ENCODE results near the gene ACBD6.

ACBD6 gene

DNA sequence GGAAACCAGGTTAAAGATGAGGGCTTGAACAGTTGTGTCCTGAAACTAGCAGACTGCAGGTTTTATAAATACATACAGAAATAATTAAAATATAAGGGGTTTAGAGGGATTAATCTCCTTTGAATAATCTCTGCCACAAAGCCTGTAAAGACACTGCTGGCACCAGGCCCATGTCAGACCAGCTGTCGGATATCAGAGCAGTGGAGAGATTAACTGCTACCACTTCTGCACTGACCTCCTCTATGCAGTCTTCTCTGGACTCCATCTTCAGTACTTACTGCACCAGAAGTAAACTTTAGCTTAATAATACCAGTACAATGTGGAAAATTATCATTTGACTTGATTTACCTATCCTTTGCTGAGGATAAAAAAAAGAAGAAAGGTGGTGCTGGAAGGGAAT lies 143.7 kb downstream of the ACBD6 start:
- no peak overlapping the region for H3K4me3 ChIP-seq (ENCODE audit: low read depth, low read length)
- TF ChIP-seq, protein P1, sequence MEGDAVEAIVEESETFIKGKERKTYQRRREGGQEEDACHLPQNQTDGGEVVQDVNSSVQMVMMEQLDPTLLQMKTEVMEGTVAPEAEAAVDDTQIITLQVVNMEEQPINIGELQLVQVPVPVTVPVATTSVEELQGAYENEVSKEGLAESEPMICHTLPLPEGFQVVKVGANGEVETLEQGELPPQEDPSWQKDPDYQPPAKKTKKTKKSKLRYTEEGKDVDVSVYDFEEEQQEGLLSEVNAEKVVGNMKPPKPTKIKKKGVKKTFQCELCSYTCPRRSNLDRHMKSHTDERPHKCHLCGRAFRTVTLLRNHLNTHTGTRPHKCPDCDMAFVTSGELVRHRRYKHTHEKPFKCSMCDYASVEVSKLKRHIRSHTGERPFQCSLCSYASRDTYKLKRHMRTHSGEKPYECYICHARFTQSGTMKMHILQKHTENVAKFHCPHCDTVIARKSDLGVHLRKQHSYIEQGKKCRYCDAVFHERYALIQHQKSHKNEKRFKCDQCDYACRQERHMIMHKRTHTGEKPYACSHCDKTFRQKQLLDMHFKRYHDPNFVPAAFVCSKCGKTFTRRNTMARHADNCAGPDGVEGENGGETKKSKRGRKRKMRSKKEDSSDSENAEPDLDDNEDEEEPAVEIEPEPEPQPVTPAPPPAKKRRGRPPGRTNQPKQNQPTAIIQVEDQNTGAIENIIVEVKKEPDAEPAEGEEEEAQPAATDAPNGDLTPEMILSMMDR (IDR thresholded peaks at IDR 0.05; ENCODE audit: low read depth, low read length) = no peak

DNA sequence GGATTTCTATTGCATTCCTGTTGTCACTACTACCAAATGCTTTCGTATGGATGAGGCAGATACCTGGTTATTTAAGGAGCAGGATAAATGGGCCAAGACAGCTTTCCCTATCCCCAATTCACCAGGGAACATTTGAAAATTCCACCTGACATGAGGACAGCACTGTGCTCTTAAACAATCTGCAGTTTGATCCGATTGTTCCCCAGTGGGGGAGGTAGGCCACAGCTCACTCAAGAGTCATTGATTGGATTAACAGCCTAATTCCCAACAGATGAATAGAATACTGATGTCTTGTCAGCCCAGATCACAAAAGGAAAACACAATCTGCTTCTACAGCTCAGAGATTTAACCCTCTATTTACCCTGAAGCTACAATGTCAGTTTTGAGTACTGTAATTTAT lies 148.4 kb downstream of the ACBD6 start:
- TF ChIP-seq, protein P1 (IDR thresholded peaks at IDR 0.05; ENCODE audit: low read depth, low read length) = no peak
- no peak overlapping the region for H3K4me3 ChIP-seq (ENCODE audit: low read depth, low read length)

DNA sequence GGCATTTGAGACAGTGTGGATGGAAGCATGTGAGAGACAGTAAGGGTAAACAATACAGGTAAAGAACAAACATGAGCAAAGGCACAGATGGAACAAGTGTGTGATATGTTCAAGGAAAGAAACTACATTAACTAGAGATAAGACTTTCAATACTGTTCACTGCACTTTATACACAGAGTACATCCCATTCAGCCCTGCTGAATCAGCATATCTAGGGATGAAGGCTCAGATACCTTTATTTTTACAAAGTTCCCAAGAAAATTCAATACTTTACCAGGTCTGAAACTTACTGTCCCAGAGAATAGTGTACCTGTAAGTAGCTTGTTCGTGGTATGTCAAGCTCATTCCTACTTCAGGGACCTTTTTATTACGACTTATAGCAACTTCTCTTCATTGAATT lies 149.8 kb downstream of the ACBD6 start:
- no peak overlapping the region for H3K4me3 ChIP-seq (ENCODE audit: low read depth, low read length)
- TF ChIP-seq, protein P1 (IDR thresholded peaks at IDR 0.05; ENCODE audit: low read depth, low read length) = no peak

DNA sequence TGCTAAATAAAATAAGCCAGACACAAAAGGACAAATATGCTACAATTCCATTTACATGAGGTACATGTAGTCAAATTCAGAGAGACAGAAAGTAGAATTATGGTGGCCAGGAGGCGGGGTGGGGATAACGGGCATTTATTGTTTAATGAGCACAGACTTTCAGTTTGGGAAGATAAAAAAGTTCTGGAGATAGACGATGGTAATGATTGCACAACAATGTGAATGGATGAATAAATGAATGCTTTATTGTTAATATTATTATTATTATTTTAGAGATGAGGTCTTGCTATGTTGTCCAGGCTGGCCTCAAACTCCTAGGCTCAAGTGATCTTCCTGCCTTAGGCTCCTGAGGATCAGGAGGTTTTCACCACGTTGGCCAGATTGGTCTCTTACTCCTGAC lies 150.4 kb downstream of the ACBD6 start:
- no peak overlapping the region for H3K4me3 ChIP-seq (ENCODE audit: low read depth, low read length)
- TF ChIP-seq, protein P1 (IDR thresholded peaks at IDR 0.05; ENCODE audit: low read depth, low read length) = no peak

DNA sequence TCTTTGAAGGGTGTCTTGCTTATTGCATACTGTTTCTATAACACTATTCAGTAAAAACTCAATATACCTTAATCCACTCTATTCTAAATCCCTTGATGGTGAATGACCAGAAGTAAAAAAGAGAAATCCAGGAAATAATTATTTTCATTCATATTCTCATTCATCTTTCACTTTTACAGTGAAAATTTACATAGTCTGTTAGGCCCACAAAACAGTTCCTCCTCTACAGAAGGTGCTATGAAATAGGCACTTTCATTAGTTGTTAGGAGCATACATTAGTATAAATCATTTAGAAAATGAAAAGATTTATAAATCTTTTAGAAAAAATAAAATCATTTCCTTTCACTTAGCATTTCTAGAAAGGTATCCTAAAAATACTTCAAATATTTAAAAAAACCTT lies 157.2 kb downstream of the ACBD6 start:
- H3K4me3 ChIP-seq (ENCODE audit: low read depth, low read length) = no peak overlapping the region
- TF ChIP-seq, protein P1 (IDR thresholded peaks at IDR 0.05; ENCODE audit: low read depth, low read length) = no peak

DNA sequence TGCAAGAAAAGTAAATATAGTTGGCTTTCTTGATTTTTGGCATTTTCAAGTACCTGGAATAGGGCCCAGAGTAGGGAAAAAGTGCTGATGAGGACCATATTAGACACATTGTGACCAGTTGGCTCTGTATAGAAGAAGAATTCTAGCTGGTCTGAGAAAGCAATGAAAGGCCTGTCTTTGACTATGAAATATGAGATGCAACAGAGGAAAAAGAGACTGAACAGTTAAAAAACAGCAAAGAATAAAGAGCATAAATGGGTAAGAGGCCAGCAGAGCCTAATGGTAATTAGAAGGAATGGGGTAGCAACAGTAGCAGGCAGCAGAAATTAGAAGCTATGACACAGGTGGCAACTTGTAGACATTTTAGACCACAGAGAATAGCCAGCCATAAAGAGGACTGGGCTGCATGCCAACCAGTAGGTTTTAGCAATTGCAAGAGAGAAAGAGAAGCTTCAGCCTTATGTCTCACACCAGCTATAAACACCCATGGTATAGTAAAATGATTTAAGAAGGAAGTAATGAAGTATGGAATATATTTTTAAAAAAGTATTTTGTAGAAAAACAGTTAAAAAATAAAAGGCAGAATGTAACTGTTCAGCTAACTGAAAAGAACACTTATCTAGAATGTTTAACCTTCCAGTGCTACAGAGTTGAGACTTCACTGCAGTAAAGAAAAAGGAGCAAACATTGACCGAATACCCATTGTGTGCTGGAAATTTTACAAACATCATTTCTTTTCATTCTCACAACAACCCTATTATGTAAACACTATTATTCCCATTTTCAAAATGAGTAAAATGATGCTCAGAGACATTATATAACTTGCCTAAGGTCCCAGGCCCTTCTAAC lies 158.2 kb downstream of the ACBD6 start:
- TF ChIP-seq, protein P1 (IDR thresholded peaks at IDR 0.05; ENCODE audit: low read depth, low read length) = no peak
- no peak overlapping the region for H3K4me3 ChIP-seq (ENCODE audit: low read depth, low read length)

DNA sequence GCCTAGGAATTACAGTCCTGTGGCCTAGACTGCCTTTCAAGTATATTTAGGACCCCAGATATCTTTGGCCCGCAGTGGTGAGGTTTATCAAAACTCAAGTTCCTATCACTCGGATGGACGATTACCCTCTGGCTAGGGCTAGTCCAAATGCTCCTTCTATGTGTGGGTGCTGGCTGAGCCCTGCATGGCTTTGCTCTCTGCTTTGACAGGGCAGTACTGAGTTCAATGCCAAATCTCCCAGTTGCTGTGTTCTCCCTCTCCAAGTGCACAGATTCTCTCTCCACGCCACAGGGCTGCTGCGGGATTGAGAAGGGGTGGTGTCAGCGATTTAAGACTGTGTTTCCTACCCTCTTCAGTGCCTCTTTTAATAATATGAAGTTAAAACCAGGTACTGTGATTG lies 175.3 kb downstream of the ACBD6 start:
- no peak overlapping the region for H3K4me3 ChIP-seq (ENCODE audit: low read depth, low read length)
- TF ChIP-seq, protein P1 (IDR thresholded peaks at IDR 0.05; ENCODE audit: low read depth, low read length) = no peak
